ENCODE data around the gene TCF3. TPM values are rescaled to one million over a fixed set of nuclear protein-coding genes. Genes with fewer than 3 reads are reported as not detected.
A peak's percentile ranks its signal among the peaks of the same experiment; 100 is the strongest.

TCF3 gene
- total RNA-seq, 6 experiments from 2014 or later = 11.0 to 30.1 (median 15.9) TPM

DNA sequence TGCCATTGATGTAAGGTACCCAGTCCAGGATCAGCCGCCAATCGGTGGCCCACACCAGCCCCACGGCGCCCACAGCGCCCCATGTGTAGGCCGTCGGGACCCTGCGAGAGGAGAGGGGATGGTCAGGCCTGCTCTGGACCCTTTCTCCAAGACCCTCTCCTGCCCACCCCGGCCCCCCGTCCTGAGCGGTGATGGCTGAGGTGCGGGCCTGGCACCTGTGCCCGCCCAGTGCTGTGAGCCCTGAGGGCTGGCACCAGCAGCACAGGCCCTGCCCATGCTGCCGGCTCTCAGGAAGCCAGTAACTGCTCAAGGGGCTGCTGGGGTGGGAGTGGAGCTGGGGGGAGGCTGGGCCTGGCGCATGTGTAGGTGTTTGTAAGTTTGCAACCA is 53.0 kb downstream of the TCF3 start:
- Histone ChIP-seq H3K4me1 (peaks cover 0 to 13% (median 0%) of the 10 kb centered on the region in 4 donors), H3K9me3 (no peaks in the 10 kb centered on the region), H3K4me3 (no peak overlapping the region), H3K36me3 (peaks cover 0 to 31% (median 15%) of the 10 kb centered on the region in 4 donors), H3K27me3 (no peaks in the 10 kb centered on the region), H3K27ac (no peak overlapping the region)
- DNase-seq = no peak
- WGBS (ENCODE audit: insufficient coverage, low coverage, low lambda C conversion rate, missing lambda C conversion rate) = no CpG with 5 or more reads among the region's 15 CpGs
- intact Hi-C loops (cut with DNase I) = no loop called here
- TF ChIP-seq CTCF (IDR thresholded peaks at IDR 0.05) (no peak), POLR2A (IDR thresholded peaks at IDR 0.05) (no peak)
- peak in 1 of 4 donors; percentile 31 for ATAC-seq

DNA sequence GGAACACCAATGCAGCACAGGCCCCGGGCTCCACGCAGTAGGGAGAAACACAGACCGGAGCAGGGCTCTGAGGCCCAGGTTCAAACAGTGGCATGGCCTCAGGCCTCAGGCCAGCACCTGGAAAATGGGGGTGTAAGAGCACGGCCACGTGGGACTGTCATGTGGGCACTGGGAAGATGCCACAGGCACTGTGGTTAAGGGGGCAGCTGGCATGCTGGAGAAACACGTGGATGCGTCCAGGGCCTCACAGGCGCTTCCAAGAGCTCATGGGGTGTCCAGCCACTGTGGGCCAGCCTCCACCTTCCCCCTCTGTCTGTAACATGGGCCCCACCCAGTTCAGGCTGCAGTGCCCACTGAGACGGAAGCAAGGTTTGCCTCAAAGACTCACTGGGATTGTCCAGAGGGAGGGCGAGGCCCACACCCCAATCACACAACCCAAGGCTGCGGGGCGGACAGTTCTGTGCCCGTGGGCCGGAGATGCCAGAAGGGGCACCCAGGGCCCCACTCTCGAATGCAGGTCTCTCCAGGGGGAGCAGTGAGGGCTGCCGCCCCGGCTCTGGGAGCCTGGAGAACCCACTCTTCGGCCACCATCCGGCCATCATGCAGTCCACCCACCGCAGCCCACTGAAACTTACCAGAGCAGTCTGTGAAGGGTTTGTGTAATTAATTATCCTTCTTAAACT is 53.5 kb downstream of the TCF3 start:
- DNase-seq (no peak), ATAC-seq (no peak)
- Histone ChIP-seq H3K27me3 (no peaks in the 10 kb centered on the region), H3K4me1 (peaks cover 0 to 8% (median 0%) of the 10 kb centered on the region in 4 donors), H3K4me3 (no peak overlapping the region), H3K9me3 (no peaks in the 10 kb centered on the region), H3K36me3 (peaks cover 0 to 31% (median 15%) of the 10 kb centered on the region in 4 donors), H3K27ac (no peak overlapping the region)
- WGBS (ENCODE audit: insufficient coverage, low coverage, low lambda C conversion rate, missing lambda C conversion rate) = 100% methylated on average over 2 of the region's 20 CpGs
- intact Hi-C loops (cut with DNase I) = no loop called here
- no peak for TF ChIP-seq POLR2A (IDR thresholded peaks at IDR 0.05)
- TF ChIP-seq CTCF (IDR thresholded peaks at IDR 0.05) = no peak

- 20% methylated on average over 2 of the region's 10 CpGs for WGBS (ENCODE audit: insufficient coverage, low coverage, low lambda C conversion rate, missing lambda C conversion rate)
- no peak for TF ChIP-seq POLR2A (IDR thresholded peaks at IDR 0.05)
- no peak for TF ChIP-seq CTCF (IDR thresholded peaks at IDR 0.05)
- peaks cover 0 to 10% (median 4%) of the 10 kb centered on the region in 4 donors for H3K4me1 ChIP-seq
- peak overlapping the region in 1 of 3 donors; percentile 58 for H3K4me3 ChIP-seq
- DNase-seq (no peak), ATAC-seq (no peak)
- H3K27me3 ChIP-seq = no peaks in the 10 kb centered on the region
- H3K36me3 ChIP-seq = peaks cover 0 to 20% (median 12%) of the 10 kb centered on the region in 4 donors
- no peaks in the 10 kb centered on the region for H3K9me3 ChIP-seq
- intact Hi-C loops (cut with DNase I) = no loop called here
- no peak overlapping the region for H3K27ac ChIP-seq
Observed at GRCh38 chr19:1593501-1593772, 59.0 kb downstream of the TCF3 start.

DNA sequence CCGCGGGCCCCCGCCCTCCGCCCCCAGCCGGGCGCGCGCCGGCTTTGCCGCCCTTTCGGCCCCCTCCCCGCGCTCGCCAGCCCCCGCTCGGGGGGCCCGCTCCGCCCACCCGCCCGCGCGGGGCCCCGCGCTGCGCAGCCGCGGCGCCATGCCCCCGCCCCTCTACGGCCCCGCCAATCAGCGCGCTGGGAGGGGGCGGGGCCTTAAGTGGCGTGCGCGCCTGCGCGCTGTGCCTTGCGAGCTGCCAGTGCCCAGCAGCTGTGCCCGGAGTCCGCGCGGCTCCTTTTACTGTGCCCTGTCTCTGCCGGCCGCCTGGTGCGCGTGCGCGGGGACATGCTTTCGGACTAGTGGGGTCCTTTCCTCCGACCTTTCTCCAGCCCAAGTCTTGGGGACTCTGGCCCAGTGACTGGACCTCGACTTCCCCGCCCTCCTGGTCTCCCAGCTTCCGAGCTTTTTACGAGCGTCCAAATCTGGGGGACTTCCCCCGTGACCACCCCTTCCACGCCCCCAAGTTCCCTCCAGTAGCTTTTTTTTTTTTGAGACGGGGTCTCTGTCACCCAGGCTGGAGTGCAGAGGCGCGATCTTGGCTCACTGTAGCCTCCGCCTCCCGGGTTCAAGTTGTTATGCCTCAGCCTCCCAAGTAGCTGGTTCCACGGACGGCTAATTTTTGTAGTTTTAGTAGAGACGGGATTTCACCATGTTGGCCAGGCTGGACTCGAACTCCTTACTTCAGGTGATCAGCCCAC is 59.5 kb downstream of the TCF3 start, which contains the start of gene MBD3:
MBD3 (minus strand) TSS at position 111 of the 746 bp plus-strand sequence. CDS start 234 bp downstream, outside the sequence.
- Histone ChIP-seq H3K4me1 (peaks cover 0 to 15% (median 7%) of the 10 kb centered on the region in 4 donors), H3K9me3 (no peaks in the 10 kb centered on the region), H3K4me3 (peak within 1 kb of the TSS; percentile 82 to 85 (median 84)), H3K27ac (peak within 1 kb of the TSS; percentile 79 to 91 (median 88)), H3K27me3 (no peaks in the 10 kb centered on the region), H3K36me3 (peaks cover 0 to 16% (median 11%) of the 10 kb centered on the region in 4 donors)
- DNase-seq = peak; percentile 96
- 2% methylated on average over 14 of the region's 68 CpGs for WGBS (ENCODE audit: insufficient coverage, low coverage, low lambda C conversion rate, missing lambda C conversion rate)
- intact Hi-C loops (cut with DNase I) = no loop called here
- TF ChIP-seq CTCF (IDR thresholded peaks at IDR 0.05) (peak in 1 of 4 donors; percentile 17), POLR2A (IDR thresholded peaks at IDR 0.05) (peak; percentile 14)
- peak; percentile 90 to 94 (median 93) for ATAC-seq
